ENCODE results near the gene SPNS2. TPM values are rescaled to one million over a fixed set of nuclear protein-coding genes. Genes with fewer than 3 reads are reported as not detected.

SPNS2 gene
- total RNA-seq, 2 experiments from 2014 or later = 6.7 to 6.9 TPM

GRCh38 chr17:4535667-4536258, 37.1 kb downstream of the SPNS2 start:
- no peak overlapping the region for H3K27ac Mint-ChIP-seq
- no peak for ATAC-seq (ENCODE audit: low read depth)
- peaks cover 8% of the 10 kb centered on the region for H3K4me1 Mint-ChIP-seq
- H3K36me3 Mint-ChIP-seq = peaks cover 3% of the 10 kb centered on the region
- DNase-seq = no peak
- no peaks in the 10 kb centered on the region for H3K9me3 Mint-ChIP-seq
- H3K27me3 Mint-ChIP-seq = peaks cover 2% of the 10 kb centered on the region
- POLR2A ChIA-PET = no interaction called here
- H3K4me3 Mint-ChIP-seq = no peak overlapping the region

DNA sequence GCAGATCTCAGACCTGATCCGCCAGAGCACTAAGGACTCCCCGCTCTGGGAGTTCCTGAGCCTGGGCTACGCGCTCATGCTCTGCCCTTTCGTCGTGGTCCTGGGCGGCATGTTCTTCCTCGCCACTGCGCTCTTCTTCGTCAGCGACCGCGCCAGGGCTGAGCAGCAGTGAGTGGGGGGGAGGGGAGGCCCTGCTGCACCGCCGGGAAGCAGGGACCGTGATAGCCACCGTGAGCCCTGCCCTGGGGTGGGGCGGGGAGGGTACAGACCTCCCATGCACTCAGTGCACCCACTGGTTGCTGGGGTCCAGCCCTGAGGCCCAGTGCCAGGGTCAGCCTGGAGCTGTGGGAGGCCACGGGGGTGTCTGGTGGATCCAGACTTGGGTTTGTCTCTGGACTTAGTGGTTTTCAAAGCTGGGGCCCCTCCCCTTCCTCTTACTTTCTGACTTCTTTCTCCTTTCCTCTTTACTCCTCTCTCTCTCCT, 37.6 kb downstream of the SPNS2 start:
- no peak overlapping the region for H3K4me3 Mint-ChIP-seq
- H3K27me3 Mint-ChIP-seq = peaks cover 2% of the 10 kb centered on the region
- POLR2A ChIA-PET = no interaction called here

GRCh38 chr17:4536742-4537411, 38.2 kb downstream of the SPNS2 start:
- no peak for ATAC-seq (ENCODE audit: low read depth)
- peaks cover 2% of the 10 kb centered on the region for H3K27me3 Mint-ChIP-seq

More for the DNA sequence above, 37.6 kb downstream of the SPNS2 start:
- Mint-ChIP-seq H3K27ac (no peak overlapping the region), H3K4me1 (peaks cover 8% of the 10 kb centered on the region), H3K9me3 (no peaks in the 10 kb centered on the region), H3K36me3 (peaks cover 3% of the 10 kb centered on the region)
- DNase-seq (no peak), ATAC-seq (ENCODE audit: low read depth) (no peak)

DNA sequence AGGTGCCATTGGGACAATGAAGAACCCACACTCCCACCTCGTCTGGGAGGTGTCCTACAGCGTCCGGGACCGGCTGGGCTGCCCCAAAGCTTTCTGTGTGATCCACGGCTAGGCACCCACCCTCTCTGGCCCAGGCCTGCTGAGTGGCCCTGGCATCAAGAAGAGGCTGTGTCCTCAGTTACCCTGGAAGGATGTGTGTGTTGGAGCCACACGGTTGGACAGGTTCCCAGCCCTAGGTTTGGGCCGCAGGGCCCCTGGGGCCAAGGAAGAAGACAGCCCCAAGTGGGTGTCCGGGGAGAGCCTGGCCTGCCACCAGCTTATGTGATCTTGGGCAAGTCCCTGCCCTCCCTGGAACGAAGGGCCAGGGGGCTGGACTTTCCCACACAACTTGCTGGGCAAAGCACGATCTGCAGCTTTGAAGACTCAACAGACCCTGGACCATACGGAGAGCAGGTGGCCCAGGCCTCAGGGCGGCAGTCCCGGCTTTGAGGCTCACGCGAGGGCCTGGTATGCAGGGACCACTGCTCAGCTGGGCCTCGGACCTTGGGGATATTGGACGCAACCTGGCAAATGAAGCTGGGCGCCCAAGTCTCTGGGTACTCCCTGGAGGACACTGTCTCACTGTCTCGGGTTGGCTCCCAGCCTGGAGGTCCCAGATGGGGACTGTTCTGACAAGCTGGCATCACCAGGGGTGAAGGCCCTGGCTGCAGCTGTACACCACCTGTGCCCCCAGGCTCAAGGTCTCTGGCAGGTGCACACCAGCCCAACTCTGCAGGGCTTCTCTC, 39.0 kb downstream of the SPNS2 start:
- H3K36me3 Mint-ChIP-seq = peaks cover 3% of the 10 kb centered on the region
- no peak overlapping the region for H3K27ac Mint-ChIP-seq
- no peak overlapping the region for H3K4me3 Mint-ChIP-seq
- POLR2A ChIA-PET = no interaction called here
- ATAC-seq (ENCODE audit: low read depth) (no peak), DNase-seq (no peak)
- H3K9me3 Mint-ChIP-seq = no peaks in the 10 kb centered on the region
- H3K4me1 Mint-ChIP-seq = peaks cover 6% of the 10 kb centered on the region
- peaks cover 2% of the 10 kb centered on the region for H3K27me3 Mint-ChIP-seq

More at GRCh38 chr17:4536742-4537411, 38.2 kb downstream of the SPNS2 start:
- no peaks in the 10 kb centered on the region for H3K9me3 Mint-ChIP-seq
- no peak overlapping the region for H3K4me3 Mint-ChIP-seq
- POLR2A ChIA-PET = no interaction called here
- no peak overlapping the region for H3K27ac Mint-ChIP-seq
- no peak for DNase-seq
- peaks cover 3% of the 10 kb centered on the region for H3K36me3 Mint-ChIP-seq
- H3K4me1 Mint-ChIP-seq = peaks cover 8% of the 10 kb centered on the region

DNA sequence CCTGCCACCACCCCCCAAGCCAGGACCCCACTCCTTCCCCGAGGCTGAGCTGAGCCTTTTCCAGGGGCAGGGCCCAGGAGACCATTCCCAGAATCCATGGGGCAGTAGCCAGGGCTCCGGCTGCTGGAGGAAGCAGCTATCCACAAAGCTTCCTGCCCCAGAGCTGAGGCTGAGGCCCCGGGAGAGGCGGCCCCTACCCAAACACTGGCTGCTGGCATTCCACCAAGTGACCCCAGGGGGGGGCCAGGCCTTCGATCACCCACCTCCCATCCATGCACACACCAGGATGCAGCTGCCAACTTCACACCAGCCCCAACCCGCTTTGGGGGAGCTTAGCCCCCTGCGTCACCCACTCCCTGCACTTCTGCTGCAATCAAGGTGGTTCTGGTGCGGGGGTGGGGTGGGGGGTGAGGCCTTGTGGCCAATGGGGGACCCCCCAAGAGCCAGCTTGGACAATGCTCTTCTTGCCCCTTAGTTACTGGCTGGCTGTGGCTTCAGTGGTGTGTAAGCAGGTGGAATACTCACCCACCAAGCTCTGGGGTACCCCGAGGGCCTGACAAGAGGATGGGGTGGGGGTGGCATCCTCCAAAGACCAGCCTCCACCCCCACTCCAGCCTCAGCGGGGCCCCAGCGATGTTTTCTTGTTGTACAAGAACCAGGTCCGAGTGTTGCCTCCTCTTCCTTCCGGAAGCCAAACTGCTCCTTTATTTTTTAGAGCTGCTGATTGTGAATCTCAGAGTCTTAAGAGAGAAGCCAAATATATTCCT, 39.7 kb downstream of the SPNS2 start:
- no peaks in the 10 kb centered on the region for H3K27me3 Mint-ChIP-seq
- peaks cover 3% of the 10 kb centered on the region for H3K36me3 Mint-ChIP-seq
- H3K4me3 Mint-ChIP-seq = no peak overlapping the region
- ATAC-seq (ENCODE audit: low read depth) (no peak), DNase-seq (no peak)
- POLR2A ChIA-PET = interaction anchor here (1.3 kb wide), 1 partner anchor 118 kb away, joined by 3 read pairs; no protein-coding TSS in a partner anchor
- no peak overlapping the region for H3K27ac Mint-ChIP-seq
- peaks cover 4% of the 10 kb centered on the region for H3K4me1 Mint-ChIP-seq
- no peaks in the 10 kb centered on the region for H3K9me3 Mint-ChIP-seq

DNA sequence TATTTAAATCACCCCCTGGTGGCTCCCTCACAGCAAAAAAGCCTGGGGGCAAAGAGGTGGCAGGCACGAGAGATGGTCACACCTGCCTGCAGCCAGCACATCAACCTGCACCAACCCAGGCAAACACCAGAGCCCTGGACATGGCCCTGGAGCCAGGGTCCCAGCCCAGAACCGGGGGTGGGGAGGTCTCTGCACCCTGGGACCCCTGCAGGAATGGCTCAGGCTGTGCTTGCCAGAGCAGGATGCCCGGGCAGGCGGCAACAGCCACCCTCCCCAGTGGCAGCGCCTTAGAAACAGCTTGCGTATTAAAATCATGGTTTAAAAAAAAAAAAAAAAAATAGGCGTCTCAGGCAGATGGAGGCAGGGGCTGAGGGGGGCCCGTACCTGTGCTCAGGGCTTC, 40.3 kb downstream of the SPNS2 start:
- Mint-ChIP-seq H3K4me3 (no peak overlapping the region), H3K27me3 (no peaks in the 10 kb centered on the region), H3K4me1 (no peaks in the 10 kb centered on the region), H3K27ac (no peak overlapping the region), H3K36me3 (peaks cover 3% of the 10 kb centered on the region), H3K9me3 (no peaks in the 10 kb centered on the region)
- ATAC-seq (ENCODE audit: low read depth) (no peak), DNase-seq (no peak)
- POLR2A ChIA-PET = interaction anchor here (1.3 kb wide), 1 partner anchor 118 kb away, joined by 3 read pairs; no protein-coding TSS in a partner anchor

GRCh38 chr17:4539576-4540223, 41.0 kb downstream of the SPNS2 start:
- H3K36me3 Mint-ChIP-seq = peaks cover 3% of the 10 kb centered on the region
- ATAC-seq (ENCODE audit: low read depth) = no peak
- H3K4me1 Mint-ChIP-seq = no peaks in the 10 kb centered on the region
- DNase-seq = no peak
- no peaks in the 10 kb centered on the region for H3K9me3 Mint-ChIP-seq
- no peaks in the 10 kb centered on the region for H3K27me3 Mint-ChIP-seq
- POLR2A ChIA-PET = interaction anchor here (1.3 kb wide), 1 partner anchor 119 kb away, joined by 3 read pairs; no protein-coding TSS in a partner anchor
- no peak overlapping the region for H3K27ac Mint-ChIP-seq
- no peak overlapping the region for H3K4me3 Mint-ChIP-seq

- H3K36me3 Mint-ChIP-seq = peaks cover 3% of the 10 kb centered on the region
- POLR2A ChIA-PET = no interaction called here
Observed at GRCh38 chr17:4540224-4540651, 41.6 kb downstream of the SPNS2 start.

DNA sequence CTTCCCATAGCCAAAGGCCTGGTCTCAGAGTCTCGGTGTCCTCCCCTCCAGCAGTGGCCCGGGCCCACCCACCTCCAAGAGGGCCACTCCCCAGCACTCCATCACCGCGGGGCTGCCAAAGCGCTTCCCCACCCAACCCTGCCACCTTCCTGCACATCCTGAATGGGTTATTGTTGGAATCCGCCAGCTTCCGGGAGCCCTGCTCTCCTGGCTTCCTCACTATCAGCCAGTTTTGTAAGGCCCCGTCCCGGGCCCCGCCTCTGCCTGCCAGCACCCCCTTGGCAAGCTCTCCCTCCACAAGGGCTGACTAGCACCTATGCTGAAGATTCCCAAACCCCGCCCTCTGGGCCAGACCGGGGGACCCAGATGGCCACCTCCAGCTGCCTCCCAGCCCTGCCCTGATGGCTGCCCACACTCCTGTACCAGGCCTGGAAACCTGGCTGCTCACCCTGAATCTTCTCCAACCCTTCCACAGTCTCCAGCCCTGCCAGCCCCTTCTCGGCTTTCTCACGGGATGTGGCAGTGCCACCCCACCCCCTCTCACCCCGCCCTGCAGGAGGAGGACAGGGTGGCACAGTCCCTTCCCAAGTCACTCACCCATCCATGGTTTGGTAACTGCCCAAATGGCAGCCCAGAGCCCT, 42.1 kb downstream of the SPNS2 start:
- POLR2A ChIA-PET = no interaction called here
- no peaks in the 10 kb centered on the region for H3K4me1 Mint-ChIP-seq
- peaks cover 3% of the 10 kb centered on the region for H3K36me3 Mint-ChIP-seq
- ATAC-seq (ENCODE audit: low read depth) = no peak
- peak overlapping the region; percentile 34 for H3K27ac Mint-ChIP-seq
- no peaks in the 10 kb centered on the region for H3K9me3 Mint-ChIP-seq
- no peak overlapping the region for H3K4me3 Mint-ChIP-seq
- DNase-seq = no peak
- no peaks in the 10 kb centered on the region for H3K27me3 Mint-ChIP-seq

More at GRCh38 chr17:4540224-4540651, 41.6 kb downstream of the SPNS2 start:
- no peaks in the 10 kb centered on the region for H3K4me1 Mint-ChIP-seq
- H3K9me3 Mint-ChIP-seq = no peaks in the 10 kb centered on the region
- no peak overlapping the region for H3K27ac Mint-ChIP-seq
- no peak overlapping the region for H3K4me3 Mint-ChIP-seq
- ATAC-seq (ENCODE audit: low read depth) (no peak), DNase-seq (no peak)
- H3K27me3 Mint-ChIP-seq = no peaks in the 10 kb centered on the region

GRCh38 chr17:4541328-4542002, 42.8 kb downstream of the SPNS2 start:
- POLR2A ChIA-PET = interaction anchor here (1.3 kb wide), 1 partner anchor 106 kb away, joined by 3 read pairs; no protein-coding TSS in a partner anchor
- Mint-ChIP-seq H3K27me3 (no peaks in the 10 kb centered on the region), H3K4me3 (no peak overlapping the region), H3K36me3 (peaks cover 3% of the 10 kb centered on the region), H3K27ac (peak overlapping the region; percentile 34), H3K4me1 (no peaks in the 10 kb centered on the region), H3K9me3 (no peaks in the 10 kb centered on the region)
- no peak for DNase-seq
- no peak for ATAC-seq (ENCODE audit: low read depth)

DNA sequence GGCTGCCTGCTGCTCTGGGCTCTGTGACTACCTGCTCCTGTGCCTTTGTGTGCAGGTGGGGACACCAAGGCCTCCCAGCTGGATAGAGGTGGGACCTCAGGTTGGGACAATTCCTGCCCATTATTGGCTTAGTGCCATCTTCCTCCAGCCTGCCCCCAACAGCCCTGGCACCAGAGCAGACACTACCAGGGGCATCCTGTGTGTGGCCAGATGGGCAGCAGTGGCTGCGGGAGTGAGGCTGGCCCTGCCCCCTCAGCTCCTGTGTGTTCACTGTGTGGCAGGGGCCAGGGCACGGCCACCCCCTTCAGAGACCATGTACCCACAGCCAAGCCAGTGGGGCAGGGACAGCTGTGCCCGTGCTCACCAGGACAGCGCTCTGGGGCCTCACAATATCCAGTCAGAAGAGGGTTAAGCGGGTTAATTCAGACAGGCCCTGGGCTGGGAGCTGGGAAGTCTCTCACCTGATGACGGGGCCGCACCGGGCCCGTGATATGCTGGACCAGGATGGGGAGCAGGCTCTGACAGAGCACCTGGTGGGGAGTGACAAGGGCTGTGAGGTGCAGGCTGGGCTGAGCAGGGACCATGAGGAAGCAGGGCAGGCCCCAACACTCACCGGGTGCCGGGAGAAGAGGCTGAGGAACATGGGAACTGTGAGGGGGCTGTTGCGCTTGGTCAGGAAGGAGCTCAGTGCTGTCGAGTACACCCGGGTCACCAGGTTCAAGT, 43.5 kb downstream of the SPNS2 start:
- no peaks in the 10 kb centered on the region for H3K27me3 Mint-ChIP-seq
- peak overlapping the region; percentile 76 for H3K27ac Mint-ChIP-seq
- no peaks in the 10 kb centered on the region for H3K9me3 Mint-ChIP-seq
- DNase-seq = no peak
- peaks cover 3% of the 10 kb centered on the region for H3K36me3 Mint-ChIP-seq
- POLR2A ChIA-PET = interaction anchor here (1.3 kb wide), 1 partner anchor 107 kb away, joined by 3 read pairs; no protein-coding TSS in a partner anchor
- no peak overlapping the region for H3K4me3 Mint-ChIP-seq
- H3K4me1 Mint-ChIP-seq = no peaks in the 10 kb centered on the region
- no peak for ATAC-seq (ENCODE audit: low read depth)
